H9 (cell line): ENCODE results near the gene URAD. TPM values are rescaled to one million over a fixed set of nuclear protein-coding genes. Genes with fewer than 3 reads are reported as not detected.

Experiments
- DNase-seq: peaks from one replicate; pipeline ENCODE4 v3.0.0-alpha.2; 2017
- H2AFZ ChIP-seq: one replicate; pipeline ENCODE4 v1.6.1; 2013; ENCODE audit warnings: mild to moderate bottlenecking, low read length, control low read depth, moderate library complexity
- H2AK5ac ChIP-seq: 2 replicates; pipeline ENCODE4 v1.6.1; 2013; ENCODE audit warnings: low read length, control low read depth, mixed read lengths; ENCODE audit not compliant: insufficient read length
- H2BK120ac ChIP-seq: one replicate; pipeline ENCODE4 v1.6.1; 2013; ENCODE audit warnings: low read depth, mild to moderate bottlenecking, low read length, control low read depth, inconsistent platforms; ENCODE audit not compliant: poor library complexity, severe bottlenecking
- H2BK12ac ChIP-seq: 2 replicates; pipeline ENCODE4 v1.6.1; 2013; ENCODE audit warnings: low read length, control low read depth, mixed read lengths, low read depth; ENCODE audit not compliant: insufficient read length
- H2BK15ac ChIP-seq: 2 replicates; pipeline ENCODE4 v1.6.1; 2013; ENCODE audit warnings: low read depth, low read length, control low read depth
- H2BK20ac ChIP-seq: one replicate; pipeline ENCODE4 v1.6.1; 2013; ENCODE audit warnings: low read depth, mild to moderate bottlenecking, low read length, control low read depth, inconsistent platforms; ENCODE audit not compliant: poor library complexity, severe bottlenecking
- H2BK5ac ChIP-seq: 2 replicates; pipeline ENCODE4 v1.6.1; 2013; ENCODE audit warnings: low read length, control low read depth, mixed read lengths; ENCODE audit not compliant: insufficient read length
- H3K14ac ChIP-seq: 2 replicates; pipeline ENCODE4 v1.6.1; 2013; ENCODE audit warnings: low read length, control low read depth; ENCODE audit not compliant: insufficient read depth
- H3K18ac ChIP-seq: 2 replicates; pipeline ENCODE4 v1.6.1; 2013; ENCODE audit warnings: low read depth, mild to moderate bottlenecking, mixed read lengths, low read length, control low read depth; ENCODE audit not compliant: insufficient read length
- H3K23ac ChIP-seq: 2 replicates; pipeline ENCODE4 v1.6.1; 2013; ENCODE audit warnings: low read length, control low read depth, mixed read lengths, low read depth; ENCODE audit not compliant: insufficient read length
- H3K23me2 ChIP-seq: 2 replicates; pipeline ENCODE4 v1.6.1; 2013; ENCODE audit warnings: low read depth, mild to moderate bottlenecking, mixed read lengths, low read length, control low read depth; ENCODE audit not compliant: insufficient read length, poor library complexity, severe bottlenecking
- H3K27ac ChIP-seq: 2 replicates; pipeline ENCODE4 v1.5.1; 2013; ENCODE audit warnings: low read length, control low read depth, mixed read lengths, low read depth; ENCODE audit not compliant: insufficient read length
- H3K27me3 ChIP-seq: 2 replicates; pipeline ENCODE4 v1.6.1; 2013; ENCODE audit warnings: low read length, control low read depth, inconsistent platforms; ENCODE audit not compliant: insufficient read depth
- H3K4ac ChIP-seq: 2 replicates; pipeline ENCODE4 v1.6.1; 2013; ENCODE audit warnings: low read depth, mild to moderate bottlenecking, control low read depth, inconsistent platforms, low read length, moderate library complexity
- H3K4me1 ChIP-seq: 2 replicates; pipeline ENCODE4 v1.6.1; 2013; ENCODE audit warnings: low read length, control low read depth, inconsistent platforms; ENCODE audit not compliant: insufficient read depth
- H3K4me2 ChIP-seq: 2 replicates; pipeline ENCODE4 v1.6.1; 2013; ENCODE audit warnings: low read length, control low read depth, mixed read lengths; ENCODE audit not compliant: insufficient read length, insufficient read depth
- H3K56ac ChIP-seq: 2 replicates; pipeline ENCODE4 v1.6.1; 2013; ENCODE audit warnings: low read depth, mild to moderate bottlenecking, mixed read lengths, low read length, control low read depth; ENCODE audit not compliant: insufficient read length
- H3K79me1 ChIP-seq: 2 replicates; pipeline ENCODE4 v1.6.1; 2013; ENCODE audit warnings: low read depth, mild to moderate bottlenecking, moderate library complexity, low read length, control low read depth, inconsistent platforms; ENCODE audit not compliant: insufficient read depth, poor library complexity, severe bottlenecking
- H3K79me2 ChIP-seq: 2 replicates; pipeline ENCODE4 v1.6.1; 2013; ENCODE audit warnings: low read length, control low read depth, inconsistent platforms; ENCODE audit not compliant: insufficient read depth
- H3K9ac ChIP-seq: 2 replicates; pipeline ENCODE4 v1.6.1; 2013; ENCODE audit warnings: low read length, control low read depth, mixed read lengths; ENCODE audit not compliant: insufficient read length; ENCODE audit errors: extremely low read depth
- H3K9me3 ChIP-seq: one replicate; pipeline ENCODE4 v1.6.1; 2013; ENCODE audit warnings: low read depth, low read length, inconsistent platforms; ENCODE audit not compliant: control insufficient read depth
- H3T11ph ChIP-seq: one replicate; pipeline ENCODE4 v1.6.1; 2013; ENCODE audit warnings: mild to moderate bottlenecking, low read length, control low read depth, inconsistent platforms
- H4K20me1 ChIP-seq: one replicate; pipeline ENCODE4 v1.6.1; 2013; ENCODE audit not compliant: control insufficient read depth, insufficient read length, insufficient read depth
- H4K5ac ChIP-seq: 2 replicates; pipeline ENCODE4 v1.6.1; 2013; ENCODE audit warnings: low read depth, mild to moderate bottlenecking, mixed read lengths, low read length, control low read depth; ENCODE audit not compliant: insufficient read length
- H4K8ac ChIP-seq: replicated peaks from 2 replicates; pipeline ENCODE4 v1.6.1; 2013; ENCODE audit warnings: low read length, control low read depth, mixed read lengths, low read depth; ENCODE audit not compliant: insufficient read length
- H4K91ac ChIP-seq: 2 replicates; pipeline ENCODE4 v1.6.1; 2013; ENCODE audit warnings: low read depth, mild to moderate bottlenecking, moderate library complexity, mixed read lengths, low read length, control low read depth; ENCODE audit not compliant: insufficient read length
- H3K27ac Mint-ChIP-seq, 3 experiments: 2 replicates in 2 of 3; 3 replicates in 1 of 3; pipeline ENCODE4 v1.8.0; 2020 to 2021; ENCODE audit warnings: mixed read lengths in 3 of 3, mild to moderate bottlenecking in 1 of 3, moderate library complexity in 1 of 3
- H3K27me3 Mint-ChIP-seq: 2 replicates; pipeline ENCODE4 v1.8.0; 2021; ENCODE audit warnings: low read depth, mild to moderate bottlenecking, moderate library complexity, mixed read lengths
- H3K36me3 Mint-ChIP-seq, 3 experiments: 2 replicates in 2 of 3; 3 replicates in 1 of 3; pipeline ENCODE4 v1.8.0; 2020 to 2021; ENCODE audit warnings: low read depth in 3 of 3, mixed read lengths in 3 of 3; ENCODE audit not compliant: insufficient read depth in 1 of 3
- H3K4me1 Mint-ChIP-seq, 2 experiments: 2 replicates each; pipeline ENCODE4 v1.8.0; 2020; ENCODE audit warnings: mixed read lengths in 2 of 2
- H3K4me3 Mint-ChIP-seq, 2 experiments: 2 replicates in 1 of 2; 3 replicates in 1 of 2; pipeline ENCODE4 v1.8.0; 2020 to 2021; ENCODE audit warnings: mild to moderate bottlenecking in 2 of 2, mixed read lengths in 2 of 2, moderate library complexity in 1 of 2
- H3K9me3 Mint-ChIP-seq, 2 experiments: 2 replicates in 1 of 2; 3 replicates in 1 of 2; pipeline ENCODE4 v1.8.0; 2020; ENCODE audit warnings: mild to moderate bottlenecking in 2 of 2, mixed read lengths in 2 of 2, moderate library complexity in 1 of 2
- WGBS: extraction: QIAGEN DNeasy Blood & Tissue Kit; methylation state at CpG from one replicate; pipeline ENCODE4 v1.1.7; 2013; ENCODE audit warnings: missing lambda C conversion rate, low lambda C conversion rate, mixed read lengths; ENCODE audit not compliant: insufficient read length; ENCODE audit errors: extremely low coverage; 5-methylcytosine and 5-hydroxymethylcytosine counted together
- total RNA-seq: library from RNA; stranded (reverse); gene quantifications from 2 replicates; pipeline ENCODE4 v1.2.1, GENCODE V29; 2021
- TF ChIP-seq, protein P1 (sequence below): fragments of 200-600 bp; sonication (generic); conservative IDR thresholded peaks from 3 replicates; pipeline ENCODE4 v1.8.0; 2021; ENCODE audit warnings: antibody characterized with exemption, mild to moderate bottlenecking

Gene URAD
- total RNA-seq, 1 experiment from 2014 or later: not detected

GRCh38 chr13:27956576-27957300, 31.8 kb downstream of the URAD start:
- H3K4ac ChIP-seq: no peak overlapping the region
- H3T11ph ChIP-seq: no peak overlapping the region
- H3K27ac Mint-ChIP-seq: no peak overlapping the region
- H3K18ac ChIP-seq: no peak overlapping the region
- H4K5ac ChIP-seq: no peak overlapping the region
- peaks cover 7% of the 10 kb centered on the region for H3K23me2 ChIP-seq
- no peak overlapping the region for H2BK20ac ChIP-seq
- peaks cover 4 to 20% of the 10 kb centered on the region in 2 experiments for H3K4me1 Mint-ChIP-seq
- no peak overlapping the region for H3K4me3 Mint-ChIP-seq
- H2BK15ac ChIP-seq: no peak overlapping the region
- TF ChIP-seq, protein P1, sequence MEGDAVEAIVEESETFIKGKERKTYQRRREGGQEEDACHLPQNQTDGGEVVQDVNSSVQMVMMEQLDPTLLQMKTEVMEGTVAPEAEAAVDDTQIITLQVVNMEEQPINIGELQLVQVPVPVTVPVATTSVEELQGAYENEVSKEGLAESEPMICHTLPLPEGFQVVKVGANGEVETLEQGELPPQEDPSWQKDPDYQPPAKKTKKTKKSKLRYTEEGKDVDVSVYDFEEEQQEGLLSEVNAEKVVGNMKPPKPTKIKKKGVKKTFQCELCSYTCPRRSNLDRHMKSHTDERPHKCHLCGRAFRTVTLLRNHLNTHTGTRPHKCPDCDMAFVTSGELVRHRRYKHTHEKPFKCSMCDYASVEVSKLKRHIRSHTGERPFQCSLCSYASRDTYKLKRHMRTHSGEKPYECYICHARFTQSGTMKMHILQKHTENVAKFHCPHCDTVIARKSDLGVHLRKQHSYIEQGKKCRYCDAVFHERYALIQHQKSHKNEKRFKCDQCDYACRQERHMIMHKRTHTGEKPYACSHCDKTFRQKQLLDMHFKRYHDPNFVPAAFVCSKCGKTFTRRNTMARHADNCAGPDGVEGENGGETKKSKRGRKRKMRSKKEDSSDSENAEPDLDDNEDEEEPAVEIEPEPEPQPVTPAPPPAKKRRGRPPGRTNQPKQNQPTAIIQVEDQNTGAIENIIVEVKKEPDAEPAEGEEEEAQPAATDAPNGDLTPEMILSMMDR: no peak
- no peak overlapping the region for H3K4me2 ChIP-seq
- no peak overlapping the region for H4K8ac ChIP-seq
- H3K27ac ChIP-seq: no peak overlapping the region
- H3K9me3 Mint-ChIP-seq: peaks cover 2 to 11% of the 10 kb centered on the region in 2 experiments; a peak in 2 of 5 replicates
- no peak overlapping the region for H2BK120ac ChIP-seq
- no peak overlapping the region for H2BK12ac ChIP-seq
- H3K9me3 ChIP-seq: no peaks in the 10 kb centered on the region
- H3K56ac ChIP-seq: no peak overlapping the region
- H3K27me3 Mint-ChIP-seq: peaks cover 98% of the 10 kb centered on the region
- H3K14ac ChIP-seq: no peak overlapping the region
- H3K79me1 ChIP-seq: no peaks in the 10 kb centered on the region
- no peaks in the 10 kb centered on the region for H3K79me2 ChIP-seq
- H2AFZ ChIP-seq: no peak overlapping the region
- peaks cover 2% of the 10 kb centered on the region; the same call in 1 of the 2 replicates for H3K4me1 ChIP-seq
- no peaks in the 10 kb centered on the region for H3K36me3 Mint-ChIP-seq
- peaks cover 87% of the 10 kb centered on the region for H3K27me3 ChIP-seq
- no peak overlapping the region for H3K23ac ChIP-seq
- H2BK5ac ChIP-seq: no peak overlapping the region
- no peak for DNase-seq
- H4K20me1 ChIP-seq: no peaks in the 10 kb centered on the region
- H3K9ac ChIP-seq: no peak overlapping the region
- H4K91ac ChIP-seq: no peak overlapping the region
- no peak overlapping the region for H2AK5ac ChIP-seq
- no CpG with 5 or more reads among the region's 5 CpGs for WGBS
